ENCODE data around the gene NTRK3.

Gene NTRK3

DNA sequence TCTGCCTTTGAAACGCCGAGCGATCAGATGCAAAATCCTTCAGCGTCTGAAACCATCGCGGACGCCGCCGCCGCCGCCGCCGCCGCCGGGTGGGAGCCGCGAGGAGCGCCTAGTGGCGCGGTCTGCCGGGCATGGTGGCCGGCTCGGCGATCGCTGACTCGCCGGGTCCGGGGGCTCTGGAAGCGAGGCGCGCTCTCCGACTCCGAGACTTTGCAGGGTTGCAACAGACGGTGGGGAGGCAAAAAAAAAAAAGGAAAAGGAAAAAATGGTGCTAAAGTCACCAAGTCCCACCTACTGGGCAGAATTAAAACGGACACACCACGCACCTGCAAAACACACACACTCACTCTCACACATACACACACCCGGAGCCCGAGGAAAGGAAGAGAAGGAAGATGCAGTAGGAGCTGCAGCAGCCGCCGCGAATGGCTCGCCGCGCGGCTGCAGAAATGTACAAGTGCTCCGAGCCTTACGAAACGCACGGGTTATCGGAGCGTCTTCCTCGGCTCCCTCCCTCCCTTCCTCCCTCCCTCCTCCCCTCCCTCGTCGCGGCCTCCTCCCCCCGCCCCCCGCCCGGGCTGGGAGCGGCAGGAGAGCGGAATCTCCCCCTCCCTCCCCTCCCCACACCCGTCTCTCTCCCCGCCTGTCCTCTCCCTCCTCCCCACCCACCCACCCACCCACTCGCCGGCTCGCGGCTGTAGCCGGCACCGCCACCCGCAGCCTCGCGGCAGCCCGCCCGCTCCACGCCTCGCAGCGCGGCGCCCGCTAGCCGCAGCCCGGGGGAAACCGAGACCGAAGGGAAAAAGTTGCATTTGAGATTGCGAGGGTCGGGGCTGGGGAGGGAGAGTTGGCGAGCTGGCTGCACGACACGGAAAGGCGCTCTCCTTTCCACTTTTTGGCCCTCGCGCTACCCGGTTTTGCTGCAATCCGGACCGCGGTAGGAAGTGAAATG, at the start of gene NTRK3:
Gene NTRK3, minus strand, starts transcription at position 461 of the 952 bp plus-strand sequence. CDS start 586 bp downstream, outside the sequence.
- Mint-ChIP-seq H3K36me3 (no peaks in the 10 kb centered on the region), H3K4me1 (peaks cover 22% of the 10 kb centered on the region), H3K27me3 (peaks cover 45% of the 10 kb centered on the region), H3K27ac (no peak within 1 kb of the TSS), H3K4me3 (peak within 1 kb of the TSS; percentile 83), H3K9me3 (no peaks in the 10 kb centered on the region)

DNA sequence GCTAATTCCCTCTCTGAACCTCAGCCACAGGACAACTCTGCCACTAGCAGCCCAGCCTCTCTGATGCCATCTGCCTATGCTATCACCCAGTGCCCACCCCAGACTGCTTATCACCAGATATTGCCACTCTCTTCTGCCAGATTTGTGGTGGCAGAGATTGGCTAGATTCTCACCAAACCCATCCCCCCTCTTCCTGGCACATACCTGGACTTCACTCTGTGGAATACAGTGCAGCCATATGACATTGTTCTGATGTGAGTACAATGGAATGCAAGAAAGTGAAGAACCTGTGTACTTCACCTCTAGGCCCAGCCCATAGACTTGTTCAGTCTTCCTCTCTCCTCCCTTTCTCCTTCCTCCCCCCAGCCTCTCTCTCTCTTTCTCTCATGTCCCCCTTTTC, 46.9 kb upstream of the NTRK3 start:
- Mint-ChIP-seq H3K4me3 (no peak overlapping the region), H3K9me3 (no peaks in the 10 kb centered on the region), H3K36me3 (no peaks in the 10 kb centered on the region), H3K27me3 (peaks cover 2% of the 10 kb centered on the region), H3K27ac (no peak overlapping the region), H3K4me1 (no peaks in the 10 kb centered on the region)

DNA sequence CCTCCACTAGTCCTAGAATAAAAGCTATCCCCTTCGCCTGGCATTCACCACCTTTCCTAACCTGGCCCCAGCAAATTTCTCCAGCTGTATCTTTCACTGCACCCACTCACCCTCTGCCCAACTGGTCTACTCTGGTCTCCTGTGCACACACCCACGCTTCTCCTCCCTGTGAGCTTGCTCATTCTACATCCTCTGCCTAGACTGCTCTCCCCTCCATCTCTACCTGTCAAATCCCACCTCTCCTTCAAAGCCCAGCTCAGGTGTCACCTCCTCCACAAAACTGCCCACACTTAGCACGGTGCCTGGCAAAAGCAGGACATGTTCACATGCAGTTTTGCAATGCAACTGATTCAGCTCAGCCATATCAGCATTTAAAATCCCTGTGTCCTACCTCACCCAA, 45.8 kb upstream of the NTRK3 start:
- Mint-ChIP-seq H3K36me3 (no peaks in the 10 kb centered on the region), H3K27me3 (peaks cover under 1% of the 10 kb centered on the region), H3K27ac (no peak overlapping the region), H3K9me3 (no peaks in the 10 kb centered on the region), H3K4me3 (no peak overlapping the region), H3K4me1 (no peaks in the 10 kb centered on the region)

DNA sequence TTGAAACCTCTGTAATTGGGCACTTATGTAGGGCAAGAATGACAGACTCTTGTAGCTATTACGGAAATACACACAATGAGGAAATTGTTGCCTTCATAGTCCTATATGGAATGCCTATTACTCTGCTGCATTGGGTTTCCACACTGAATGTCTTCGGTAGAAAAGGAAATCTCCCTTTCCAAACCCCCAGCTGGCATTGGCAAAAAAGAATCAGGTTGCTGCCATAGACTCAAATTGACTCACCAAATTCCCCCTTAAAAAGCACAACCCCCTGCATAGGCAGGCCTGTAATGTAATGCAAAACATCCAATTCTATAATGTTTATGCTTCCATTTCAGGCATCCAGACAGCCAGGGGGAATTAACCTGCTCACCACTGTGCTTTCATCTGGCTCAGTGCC, 44.8 kb upstream of the NTRK3 start:
- no peaks in the 10 kb centered on the region for H3K36me3 Mint-ChIP-seq
- no peaks in the 10 kb centered on the region for H3K4me1 Mint-ChIP-seq
- no peaks in the 10 kb centered on the region for H3K27me3 Mint-ChIP-seq
- H3K27ac Mint-ChIP-seq, result no peak overlapping the region
- no peak overlapping the region for H3K4me3 Mint-ChIP-seq
- no peaks in the 10 kb centered on the region for H3K9me3 Mint-ChIP-seq

DNA sequence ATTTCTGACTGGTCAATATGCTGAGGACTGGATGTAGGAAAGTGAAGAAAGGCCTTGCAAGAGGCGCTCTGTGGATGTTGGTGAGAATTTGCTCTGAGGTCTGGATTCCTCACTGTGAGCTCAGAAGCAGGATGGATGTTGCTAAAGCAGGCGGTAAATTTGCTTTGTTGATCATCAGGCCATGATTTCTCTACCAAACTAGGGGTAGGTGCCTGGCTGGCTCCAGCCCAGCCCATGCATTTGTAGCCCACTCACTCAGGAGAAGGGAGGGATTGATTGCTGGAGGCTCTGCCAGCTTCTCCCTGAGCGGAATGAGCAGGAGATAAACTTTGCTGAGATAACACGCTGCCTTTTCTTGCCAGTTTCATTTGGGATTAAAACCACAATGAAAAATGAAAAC, 44.3 kb upstream of the NTRK3 start:
- no peaks in the 10 kb centered on the region for H3K4me1 Mint-ChIP-seq
- no peaks in the 10 kb centered on the region for H3K36me3 Mint-ChIP-seq
- no peak overlapping the region for H3K27ac Mint-ChIP-seq
- H3K27me3 Mint-ChIP-seq, result no peaks in the 10 kb centered on the region
- no peaks in the 10 kb centered on the region for H3K9me3 Mint-ChIP-seq
- H3K4me3 Mint-ChIP-seq, result no peak overlapping the region

DNA sequence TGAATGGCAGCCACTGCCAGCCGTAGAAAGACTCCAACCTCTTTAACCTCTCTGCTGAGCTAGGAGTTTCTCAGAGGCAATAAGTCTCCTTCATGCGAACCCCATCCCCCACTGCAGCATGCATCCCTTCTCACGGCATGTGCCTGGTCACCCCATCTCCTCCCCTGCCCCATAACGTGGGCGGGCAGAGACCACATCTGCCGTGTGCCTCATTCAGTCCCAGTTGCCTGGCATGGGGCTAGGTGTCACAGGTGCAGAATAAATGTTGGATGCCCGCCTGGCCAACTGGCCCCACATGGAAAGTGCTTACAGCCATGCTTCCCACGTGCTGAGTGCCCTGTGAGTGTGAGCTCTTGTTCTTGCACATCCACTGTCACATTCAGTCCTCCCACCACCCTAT, 43.5 kb upstream of the NTRK3 start:
- no peaks in the 10 kb centered on the region for H3K4me1 Mint-ChIP-seq
- H3K27ac Mint-ChIP-seq, result no peak overlapping the region
- H3K27me3 Mint-ChIP-seq, result peaks cover 2% of the 10 kb centered on the region
- H3K9me3 Mint-ChIP-seq, result no peaks in the 10 kb centered on the region
- no peak overlapping the region for H3K4me3 Mint-ChIP-seq
- H3K36me3 Mint-ChIP-seq, result no peaks in the 10 kb centered on the region

DNA sequence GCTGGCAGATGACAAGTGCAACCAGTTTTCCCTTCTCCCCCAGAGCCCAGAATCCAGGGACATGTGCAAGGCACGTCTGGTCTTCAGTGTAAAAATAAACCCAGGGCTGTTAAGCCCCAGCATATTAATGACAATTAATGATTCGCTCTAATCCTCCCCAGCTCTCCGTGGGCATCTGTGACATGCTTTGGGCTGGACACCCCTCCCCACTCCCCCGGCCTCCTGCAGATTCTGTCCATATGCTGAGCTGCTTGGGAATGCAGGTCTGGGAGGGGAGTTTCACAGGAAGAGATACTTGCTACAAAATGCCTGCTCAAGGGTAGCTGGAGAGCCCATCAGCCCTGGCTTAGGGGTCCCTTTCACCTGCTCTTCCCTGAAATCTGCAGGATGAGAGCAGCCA, 43.0 kb upstream of the NTRK3 start:
- Mint-ChIP-seq H3K27ac (no peak overlapping the region), H3K36me3 (no peaks in the 10 kb centered on the region), H3K27me3 (peaks cover 2% of the 10 kb centered on the region), H3K4me1 (no peaks in the 10 kb centered on the region), H3K4me3 (no peak overlapping the region), H3K9me3 (no peaks in the 10 kb centered on the region)

DNA sequence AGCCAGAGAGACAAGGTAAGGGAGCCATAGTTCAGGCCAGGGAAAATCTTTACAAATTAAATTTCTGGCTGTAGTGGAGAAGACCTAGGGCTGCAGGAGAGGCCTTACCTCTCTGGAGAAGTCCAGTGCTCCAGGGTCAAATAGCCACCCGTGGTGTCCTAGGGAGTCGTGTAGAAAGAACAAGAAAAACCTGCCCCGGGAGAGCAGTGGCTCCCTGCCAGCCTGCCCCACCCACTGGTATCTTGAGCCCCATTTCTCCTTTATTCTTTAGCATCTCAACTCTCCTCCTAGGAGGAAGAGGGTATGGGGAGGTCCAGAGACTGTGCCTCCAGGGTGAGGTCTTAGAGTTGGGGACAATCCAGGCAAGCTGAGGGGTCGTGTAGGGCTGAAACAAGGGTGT, 32.1 kb upstream of the NTRK3 start:
- no peak overlapping the region for H3K27ac Mint-ChIP-seq
- H3K4me1 Mint-ChIP-seq, result no peaks in the 10 kb centered on the region
- H3K9me3 Mint-ChIP-seq, result no peaks in the 10 kb centered on the region
- no peak overlapping the region for H3K4me3 Mint-ChIP-seq
- H3K27me3 Mint-ChIP-seq, result peaks cover 14% of the 10 kb centered on the region
- H3K36me3 Mint-ChIP-seq, result no peaks in the 10 kb centered on the region

DNA sequence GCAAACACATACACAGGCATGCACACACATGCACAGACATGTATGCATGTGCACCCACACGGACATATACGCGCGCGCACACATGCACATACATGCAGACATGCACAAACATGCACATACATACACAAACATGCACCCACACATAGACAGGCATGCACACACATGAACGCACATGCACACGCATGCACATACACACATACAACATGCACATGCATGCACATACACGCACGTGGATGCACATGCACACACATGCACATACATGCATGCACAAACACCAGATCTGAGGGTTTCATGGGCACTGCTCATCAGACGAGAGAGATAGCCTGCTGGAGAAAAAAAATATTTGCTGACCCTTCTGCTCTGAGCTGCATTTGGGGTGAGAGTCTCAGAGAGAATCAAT, 31.7 kb upstream of the NTRK3 start:
- peaks cover 18% of the 10 kb centered on the region for H3K27me3 Mint-ChIP-seq

DNA sequence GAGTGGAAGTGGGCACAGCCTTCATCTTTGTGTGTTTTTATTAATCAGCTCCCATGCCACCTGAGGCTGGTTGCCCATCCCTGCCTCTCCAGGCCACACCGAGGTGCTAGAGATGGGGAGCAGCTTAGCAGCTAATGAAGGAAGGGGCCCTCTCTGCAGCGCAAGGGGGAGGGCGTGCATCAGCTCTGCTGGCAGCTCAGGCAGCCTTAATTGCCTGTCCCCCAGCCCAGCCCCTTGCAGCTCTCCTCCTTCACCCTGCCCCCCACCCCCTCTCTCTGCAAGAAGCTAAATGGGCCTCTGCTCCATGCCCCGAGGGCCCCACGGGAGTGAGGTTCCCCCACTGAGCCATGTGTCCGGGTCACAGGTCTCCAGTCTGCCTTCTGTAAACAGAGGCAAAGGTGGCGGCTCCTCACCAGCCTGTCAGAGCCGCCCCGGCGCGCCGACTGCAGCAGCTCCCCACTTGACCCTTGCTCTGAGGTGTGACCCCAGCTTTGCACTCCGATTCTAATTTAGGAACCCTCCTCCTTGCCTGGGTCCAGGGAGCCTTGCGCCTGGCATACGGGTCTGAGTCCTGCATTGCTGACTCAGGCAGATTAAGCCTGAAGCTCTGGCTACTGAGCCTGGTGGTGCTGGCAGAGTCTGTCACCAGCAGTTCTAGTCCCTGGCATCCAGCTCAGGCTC, 27.9 kb upstream of the NTRK3 start:
- Mint-ChIP-seq H3K9me3 (no peaks in the 10 kb centered on the region), H3K36me3 (no peaks in the 10 kb centered on the region), H3K4me1 (no peaks in the 10 kb centered on the region), H3K27me3 (peaks cover 30% of the 10 kb centered on the region), H3K4me3 (no peak overlapping the region), H3K27ac (no peak overlapping the region)

More for the DNA sequence above, 31.7 kb upstream of the NTRK3 start:
- H3K9me3 Mint-ChIP-seq, result no peaks in the 10 kb centered on the region
- no peaks in the 10 kb centered on the region for H3K4me1 Mint-ChIP-seq
- no peaks in the 10 kb centered on the region for H3K36me3 Mint-ChIP-seq
- no peak overlapping the region for H3K4me3 Mint-ChIP-seq
- H3K27ac Mint-ChIP-seq, result no peak overlapping the region

DNA sequence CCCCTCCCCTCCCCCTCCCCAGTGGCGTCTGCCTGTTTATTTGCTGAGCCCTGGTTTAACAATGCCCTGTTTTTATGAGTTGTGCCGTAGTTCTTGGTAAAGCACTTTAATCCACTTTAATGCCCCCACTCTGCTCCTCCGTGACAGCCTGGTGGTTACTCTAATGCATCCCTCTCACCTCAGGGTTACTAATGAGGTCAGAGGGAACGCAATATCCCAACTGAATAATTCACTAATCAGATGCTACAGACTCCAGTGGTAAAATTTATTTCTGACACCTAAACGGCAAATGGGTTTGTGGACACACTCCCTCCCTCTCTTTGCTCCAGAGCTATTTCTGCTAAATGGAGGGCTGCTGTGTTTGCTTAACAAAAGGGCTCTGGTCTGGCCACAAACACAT, 26.1 kb upstream of the NTRK3 start:
- Mint-ChIP-seq H3K9me3 (no peaks in the 10 kb centered on the region), H3K4me1 (no peaks in the 10 kb centered on the region), H3K4me3 (no peak overlapping the region), H3K27ac (no peak overlapping the region), H3K36me3 (no peaks in the 10 kb centered on the region), H3K27me3 (peaks cover 33% of the 10 kb centered on the region)

DNA sequence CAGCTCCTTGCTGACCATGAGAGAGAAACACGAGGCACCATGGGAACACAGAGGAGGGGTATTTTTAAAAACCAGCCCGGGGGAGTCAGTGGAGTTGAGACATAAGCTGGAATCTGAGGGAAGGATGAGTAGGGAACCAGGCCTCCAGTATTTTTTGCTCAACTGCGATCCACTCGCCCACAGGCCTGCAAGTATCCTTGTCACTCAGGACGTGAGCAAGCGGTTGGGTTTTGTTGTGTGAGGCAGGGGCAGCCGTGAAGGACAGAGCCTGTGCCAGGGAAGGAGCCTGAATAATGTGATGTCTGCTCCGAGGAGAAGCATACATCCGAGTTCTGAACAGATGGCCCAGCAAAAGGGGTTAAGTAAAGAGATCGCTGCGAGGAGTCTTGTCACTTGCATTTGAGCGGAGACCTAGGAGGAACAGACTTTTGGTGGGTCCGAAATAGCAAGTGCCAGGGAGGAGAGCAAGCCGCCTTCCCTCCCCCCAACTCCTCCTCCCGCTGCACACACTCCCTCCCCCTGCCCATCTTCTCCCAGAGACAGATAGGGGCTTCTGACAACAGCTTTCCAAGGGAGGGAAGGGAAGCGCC, 20.4 kb upstream of the NTRK3 start:
- Mint-ChIP-seq H3K9me3 (no peaks in the 10 kb centered on the region), H3K27me3 (peaks cover 19% of the 10 kb centered on the region), H3K4me1 (no peaks in the 10 kb centered on the region), H3K4me3 (no peak overlapping the region), H3K36me3 (no peaks in the 10 kb centered on the region), H3K27ac (no peak overlapping the region)

DNA sequence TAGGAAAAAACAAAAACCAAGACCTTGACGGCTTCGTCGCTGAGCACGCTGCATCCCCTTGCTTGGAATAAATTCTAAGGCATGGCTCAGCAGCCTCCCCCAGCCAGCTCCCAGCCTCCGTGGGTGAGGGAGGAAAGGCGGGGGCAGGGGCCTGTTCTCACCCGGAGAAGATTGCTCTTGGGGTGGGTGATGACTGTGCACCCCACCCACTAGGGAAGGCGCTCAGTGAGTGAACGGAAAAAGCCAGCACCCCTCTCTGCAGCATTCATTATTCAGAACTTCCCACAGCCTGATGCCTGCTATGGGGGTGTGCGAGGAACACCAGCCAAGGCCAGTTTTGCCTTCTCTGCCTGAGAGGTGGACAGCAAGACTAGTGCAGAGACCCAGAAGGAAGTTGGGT, 19.3 kb upstream of the NTRK3 start:
- H3K4me3 Mint-ChIP-seq, result no peak overlapping the region
- H3K9me3 Mint-ChIP-seq, result no peaks in the 10 kb centered on the region
- no peaks in the 10 kb centered on the region for H3K4me1 Mint-ChIP-seq
- H3K27ac Mint-ChIP-seq, result no peak overlapping the region
- H3K27me3 Mint-ChIP-seq, result peaks cover 18% of the 10 kb centered on the region
- no peaks in the 10 kb centered on the region for H3K36me3 Mint-ChIP-seq

DNA sequence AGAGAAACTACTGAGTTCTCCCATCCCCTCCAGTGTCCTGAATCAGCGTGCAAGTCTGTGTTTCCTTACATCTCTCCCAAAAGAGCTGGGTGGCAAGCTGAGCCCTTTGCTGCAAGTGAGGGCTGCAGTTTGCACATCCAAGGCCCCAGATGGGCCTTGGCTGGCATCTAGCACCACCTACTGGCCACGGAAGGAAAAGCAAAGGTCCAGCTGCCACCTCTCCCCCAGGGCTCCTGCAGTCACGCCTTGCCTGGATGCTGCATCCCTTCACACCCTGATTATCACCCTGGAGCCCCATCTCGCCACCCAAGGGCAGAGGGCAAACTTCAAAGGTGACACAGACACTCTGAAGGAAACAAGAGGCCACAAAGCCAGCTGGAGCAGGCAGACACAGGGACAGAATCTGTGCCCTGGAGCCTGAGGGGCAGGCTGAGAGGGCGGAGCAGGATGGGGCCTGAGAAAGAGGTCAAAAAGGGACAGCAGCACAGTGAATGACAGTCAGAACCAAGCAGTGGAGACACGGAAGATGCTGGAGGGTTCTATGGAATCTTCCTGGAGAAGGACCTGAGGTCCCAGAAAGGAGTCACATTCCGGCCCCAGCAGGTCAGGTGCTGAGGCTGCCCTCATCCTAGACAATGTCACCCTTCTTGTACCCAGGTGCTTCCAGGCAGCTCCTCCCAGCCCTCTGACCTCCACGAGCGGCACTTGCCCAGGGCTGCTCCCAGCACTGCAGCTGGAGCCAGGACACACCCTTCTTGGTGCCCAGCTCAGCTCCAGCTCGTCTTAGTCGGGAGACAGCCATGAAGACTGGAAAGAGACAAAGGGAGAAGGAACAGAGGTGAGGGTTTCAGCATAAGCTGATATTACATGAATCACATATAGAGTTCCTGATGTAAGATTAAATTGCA, 18.3 kb upstream of the NTRK3 start:
- Mint-ChIP-seq H3K4me3 (no peak overlapping the region), H3K4me1 (no peaks in the 10 kb centered on the region), H3K27ac (no peak overlapping the region), H3K36me3 (no peaks in the 10 kb centered on the region), H3K9me3 (no peaks in the 10 kb centered on the region), H3K27me3 (peaks cover 13% of the 10 kb centered on the region)

DNA sequence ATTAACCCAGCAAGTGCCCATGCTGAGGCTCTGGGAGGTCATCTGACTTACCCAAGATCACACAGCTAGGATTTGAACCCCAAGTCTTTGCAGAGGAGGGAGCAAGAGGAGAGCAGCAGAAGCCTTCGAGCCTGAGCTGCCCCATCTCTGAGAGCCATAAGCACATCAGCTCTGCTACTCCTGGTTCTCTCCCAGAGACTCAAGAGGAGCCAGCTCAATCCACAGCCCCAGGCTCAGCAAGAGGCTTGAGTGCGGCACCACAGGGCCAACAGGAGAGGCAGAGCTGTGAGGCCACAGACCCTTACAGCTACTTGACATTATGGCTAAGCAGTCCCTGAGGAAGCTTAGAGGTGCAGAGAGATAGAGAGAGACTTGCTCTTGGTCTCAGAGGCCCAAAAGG, 15.9 kb upstream of the NTRK3 start:
- Mint-ChIP-seq H3K27ac (no peak overlapping the region), H3K4me1 (no peaks in the 10 kb centered on the region), H3K27me3 (peaks cover 18% of the 10 kb centered on the region), H3K9me3 (no peaks in the 10 kb centered on the region), H3K36me3 (no peaks in the 10 kb centered on the region), H3K4me3 (no peak overlapping the region)
